Tibial nerve (tissue), 4 donors: ENCODE results near the gene INTS11. TPM values are rescaled to one million over a fixed set of nuclear protein-coding genes. Genes with fewer than 3 reads are reported as not detected.

ENCODE experiments used
- DNase-seq, 2 donors: peaks; one replicate each; pipeline ENCODE4 v3.0.0-alpha.2; 2019; ENCODE audit warnings: low spot score in 2 of 2
- H3K27ac ChIP-seq, 4 donors: fragments of 200-600 bp; sonication (generic) in 3 of 4; one replicate each; pipeline ENCODE4 v1.5.1; 2017 to 2019; ENCODE audit warnings: mild to moderate bottlenecking in 1 of 4
- H3K27me3 ChIP-seq, 2 donors: fragments of 200-600 bp; sonication (generic) in 1 of 2; one replicate each; pipeline versions ENCODE4 v1.5.1 to v1.6.0; 2017 to 2019
- H3K36me3 ChIP-seq, 3 donors: fragments of 200-600 bp; sonication (generic); one replicate each; pipeline ENCODE4 v1.5.1; 2018 to 2019
- H3K4me1 ChIP-seq, 4 donors: fragments of 200-600 bp; sonication (generic) in 3 of 4; one replicate each; pipeline ENCODE4 v1.5.1; 2017 to 2019
- H3K4me3 ChIP-seq, 4 donors: fragments of 200-600 bp; sonication (generic) in 3 of 4; one replicate each; pipeline ENCODE4 v1.5.1; 2017 to 2019; ENCODE audit warnings: mild to moderate bottlenecking in 1 of 4, moderate library complexity in 1 of 4
- H3K9me3 ChIP-seq, 4 donors: fragments of 200-600 bp; sonication (generic) in 3 of 4; one replicate each; pipeline ENCODE4 v1.5.1; 2017 to 2019
- EP300 ChIP-seq, 2 donors: sonication (generic); formaldehyde crosslinking; IDR thresholded peaks; one replicate each; pipeline ENCODE4 v1.6.1; 2017; ENCODE audit warnings: antibody characterized with exemption in 2 of 2, mild to moderate bottlenecking in 1 of 2
- POLR2A ChIP-seq, 2 donors: fragments of 450-650 bp; IDR thresholded peaks; one replicate each; pipeline ENCODE4 v1.6.1; 2017; ENCODE audit warnings: antibody characterized with exemption in 2 of 2, mild to moderate bottlenecking in 2 of 2, moderate library complexity in 2 of 2
- WGBS, 2 donors: methylation state at CpG; one replicate each; pipeline ENCODE4 v1.1.5; 2018; 5-methylcytosine and 5-hydroxymethylcytosine counted together
- total RNA-seq, 4 donors: library from RNA; depleted of rRNA; stranded (reverse); fragments of >200 nt; gene quantifications; one replicate each; pipeline ENCODE4 v1.1.0, GENCODE V29; 2016
- TF ChIP-seq, protein P1 (sequence below), 5 experiments: fragments of 200-600 bp in 3 of 5; fragments of 450-650 bp in 2 of 5; sonication (generic) in 3 of 5; IDR thresholded peaks; one replicate each; pipeline ENCODE4 v1.5.1; 2016 to 2019; ENCODE audit warnings: antibody characterized with exemption in 5 of 5, mild to moderate bottlenecking in 3 of 5, moderate library complexity in 2 of 5

Gene INTS11
- total RNA-seq, 4 donors from 2014 or later = 118 to 241 (median 157) TPM

DNA sequence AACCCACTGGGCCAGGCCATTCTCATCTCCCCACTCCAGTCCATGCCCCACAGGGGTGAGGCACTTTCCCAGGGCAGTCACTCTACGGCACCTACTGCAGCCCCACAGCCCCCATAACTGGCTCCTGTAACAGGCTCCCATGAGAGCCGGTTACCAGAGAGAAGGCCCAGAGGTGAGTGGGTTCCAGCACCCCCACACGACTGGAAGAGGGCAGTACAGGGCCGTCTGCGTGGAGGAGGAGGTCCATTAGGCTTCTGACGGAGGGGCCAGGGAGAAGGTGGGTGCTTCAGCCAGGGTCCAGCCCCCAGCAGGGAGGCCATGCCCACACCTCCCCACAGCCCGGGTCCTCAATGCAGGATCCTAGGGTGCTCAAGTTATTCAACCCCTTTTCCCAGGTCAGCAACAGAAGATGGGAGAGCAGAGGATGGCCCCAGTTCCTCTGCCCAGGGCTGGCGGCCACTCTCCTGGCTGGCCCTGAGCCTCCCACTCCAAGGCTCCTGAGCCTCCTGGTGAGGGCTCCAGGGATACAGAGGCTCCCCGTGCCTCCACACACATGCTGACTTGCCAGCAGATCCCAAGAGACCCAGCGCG is 18.3 kb downstream of the INTS11 start:
- peak overlapping the region; percentile 22 to 94 (median 86) for H3K4me3 ChIP-seq
- no peak for DNase-seq
- peaks cover 8 to 60% (median 47%) of the 10 kb centered on the region in 4 donors for H3K4me1 ChIP-seq

DNA sequence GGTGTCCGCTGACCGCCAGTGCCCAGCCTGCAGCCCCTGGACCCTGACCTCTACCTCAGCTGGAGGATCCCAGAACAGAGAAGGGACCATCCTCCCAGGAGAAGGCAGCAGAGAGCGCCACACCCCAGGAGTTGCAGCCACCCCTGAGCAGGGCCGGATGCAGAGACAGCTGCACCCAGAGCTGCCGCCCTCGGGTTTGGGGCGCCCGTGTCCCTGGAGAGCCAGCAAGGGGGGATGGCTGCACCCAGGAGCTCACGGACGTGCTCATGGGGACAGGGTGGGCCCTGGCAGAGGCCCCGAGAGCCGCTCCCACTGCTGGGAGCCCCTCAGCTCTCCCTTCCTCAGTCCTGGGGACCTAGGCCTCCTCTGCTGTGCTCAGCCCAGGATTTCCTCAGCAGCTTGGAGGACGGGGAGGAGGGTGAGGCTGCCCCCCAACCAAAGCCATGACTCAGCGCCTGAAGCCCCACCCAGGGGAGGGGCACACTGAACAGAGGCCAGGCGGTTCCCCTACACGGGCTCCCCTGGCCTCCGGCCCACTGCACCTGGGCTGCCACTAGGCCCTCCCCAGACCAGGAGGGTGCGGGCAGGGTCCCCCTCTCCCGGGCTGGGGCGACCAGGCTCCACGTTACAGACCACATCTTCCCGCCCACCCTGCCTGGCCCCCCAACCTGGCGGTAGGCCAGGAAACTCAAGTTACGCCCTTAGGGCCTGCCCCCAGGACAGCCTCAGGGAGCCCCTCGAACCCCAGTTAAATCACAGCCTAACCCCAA is 19.0 kb downstream of the INTS11 start:
- Histone ChIP-seq H3K4me1 (peaks cover 8 to 60% (median 47%) of the 10 kb centered on the region in 4 donors), H3K36me3 (peaks cover 0 to 10% (median 0%) of the 10 kb centered on the region in 3 donors), H3K9me3 (no peaks in the 10 kb centered on the region), H3K27me3 (no peaks in the 10 kb centered on the region), H3K4me3 (peak overlapping the region; percentile 20 to 94 (median 56)), H3K27ac (peak overlapping the region; percentile 64 to 84 (median 78))
- TF ChIP-seq POLR2A (IDR thresholded peaks at IDR 0.05) = no peak
- TF ChIP-seq, protein P1, sequence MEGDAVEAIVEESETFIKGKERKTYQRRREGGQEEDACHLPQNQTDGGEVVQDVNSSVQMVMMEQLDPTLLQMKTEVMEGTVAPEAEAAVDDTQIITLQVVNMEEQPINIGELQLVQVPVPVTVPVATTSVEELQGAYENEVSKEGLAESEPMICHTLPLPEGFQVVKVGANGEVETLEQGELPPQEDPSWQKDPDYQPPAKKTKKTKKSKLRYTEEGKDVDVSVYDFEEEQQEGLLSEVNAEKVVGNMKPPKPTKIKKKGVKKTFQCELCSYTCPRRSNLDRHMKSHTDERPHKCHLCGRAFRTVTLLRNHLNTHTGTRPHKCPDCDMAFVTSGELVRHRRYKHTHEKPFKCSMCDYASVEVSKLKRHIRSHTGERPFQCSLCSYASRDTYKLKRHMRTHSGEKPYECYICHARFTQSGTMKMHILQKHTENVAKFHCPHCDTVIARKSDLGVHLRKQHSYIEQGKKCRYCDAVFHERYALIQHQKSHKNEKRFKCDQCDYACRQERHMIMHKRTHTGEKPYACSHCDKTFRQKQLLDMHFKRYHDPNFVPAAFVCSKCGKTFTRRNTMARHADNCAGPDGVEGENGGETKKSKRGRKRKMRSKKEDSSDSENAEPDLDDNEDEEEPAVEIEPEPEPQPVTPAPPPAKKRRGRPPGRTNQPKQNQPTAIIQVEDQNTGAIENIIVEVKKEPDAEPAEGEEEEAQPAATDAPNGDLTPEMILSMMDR (IDR thresholded peaks at IDR 0.05) = no peak
- TF ChIP-seq EP300 (IDR thresholded peaks at IDR 0.05) = no peak
- peak; percentile 57 to 64 for DNase-seq
- 10 to 15% methylated on average over 10 to 19 of the region's 25 CpGs for WGBS, 2 donors

More for the DNA sequence above, 18.3 kb downstream of the INTS11 start:
- 15 to 16% methylated on average over 10 of the region's 11 CpGs for WGBS, 2 donors
- TF ChIP-seq, protein P1 (IDR thresholded peaks at IDR 0.05) = no peak
- no peak for TF ChIP-seq POLR2A (IDR thresholded peaks at IDR 0.05)
- no peak for TF ChIP-seq EP300 (IDR thresholded peaks at IDR 0.05)
- Histone ChIP-seq H3K27ac (peak overlapping the region in 3 of 4 donors; percentile 75 to 84 (median 81)), H3K9me3 (no peaks in the 10 kb centered on the region), H3K36me3 (peaks cover 0 to 17% (median 0%) of the 10 kb centered on the region in 3 donors), H3K27me3 (no peaks in the 10 kb centered on the region)

DNA sequence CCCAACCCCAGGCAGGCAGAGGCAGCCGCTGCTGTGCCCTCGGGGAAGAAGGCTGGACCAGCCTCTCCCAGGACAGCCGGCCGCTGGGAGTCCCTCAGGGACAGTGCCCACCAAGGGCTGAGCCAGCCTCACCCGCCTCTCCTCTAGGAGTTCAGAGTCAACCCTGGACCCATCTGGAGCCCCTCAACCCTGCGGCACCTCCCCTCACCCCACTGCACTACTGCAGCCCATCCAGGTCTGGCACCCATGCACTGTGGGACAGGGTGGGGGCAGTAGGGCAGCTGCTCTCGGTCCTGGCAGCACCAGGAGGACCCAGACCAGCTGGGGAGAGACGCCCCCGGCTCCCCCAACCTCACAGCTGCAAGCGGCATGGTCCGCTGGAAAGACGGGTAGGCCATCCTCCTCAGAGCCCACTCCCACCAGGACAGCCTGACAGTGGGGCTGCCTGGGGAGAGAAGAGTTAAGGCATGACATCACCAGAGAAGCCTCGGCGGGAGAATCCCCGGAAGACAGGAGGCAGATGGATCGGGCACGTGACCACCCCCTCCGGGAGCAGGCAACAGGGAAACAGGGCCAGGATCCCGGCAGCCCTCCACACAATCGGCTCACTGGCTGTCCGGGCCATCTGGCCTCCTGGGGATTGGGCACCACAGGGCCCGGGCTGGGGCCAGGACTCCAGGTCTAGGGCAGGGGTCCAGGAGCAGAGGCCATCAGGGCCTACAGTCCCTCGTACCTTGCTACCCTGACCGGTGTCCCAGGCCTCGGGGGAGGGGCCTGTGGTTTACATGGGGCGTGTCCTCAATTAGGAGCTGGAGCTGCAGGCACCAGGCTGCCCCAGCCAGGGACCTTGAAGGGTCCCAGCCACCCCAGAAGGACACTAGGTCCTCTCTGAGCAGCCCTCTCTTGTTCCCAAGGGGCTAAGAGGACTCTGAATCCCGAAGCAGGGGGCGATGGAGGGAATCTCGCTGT is 19.8 kb downstream of the INTS11 start:
- peak; percentile 62 to 68 for DNase-seq
- peak overlapping the region; percentile 20 to 94 (median 56) for H3K4me3 ChIP-seq
- no peaks in the 10 kb centered on the region for H3K27me3 ChIP-seq
- H3K36me3 ChIP-seq = peaks cover 0 to 9% (median 0%) of the 10 kb centered on the region in 3 donors
- WGBS, 2 donors = 16 to 20% methylated on average over 15 to 27 of the region's 29 CpGs
- H3K9me3 ChIP-seq = no peaks in the 10 kb centered on the region
- TF ChIP-seq, protein P1 (IDR thresholded peaks at IDR 0.05) = no peak
- no peak for TF ChIP-seq POLR2A (IDR thresholded peaks at IDR 0.05)
- TF ChIP-seq EP300 (IDR thresholded peaks at IDR 0.05) = peak in 1 of 2 donors; percentile 48
- peaks cover 8 to 54% (median 43%) of the 10 kb centered on the region in 4 donors for H3K4me1 ChIP-seq
- peak overlapping the region; percentile 64 to 84 (median 78) for H3K27ac ChIP-seq

DNA sequence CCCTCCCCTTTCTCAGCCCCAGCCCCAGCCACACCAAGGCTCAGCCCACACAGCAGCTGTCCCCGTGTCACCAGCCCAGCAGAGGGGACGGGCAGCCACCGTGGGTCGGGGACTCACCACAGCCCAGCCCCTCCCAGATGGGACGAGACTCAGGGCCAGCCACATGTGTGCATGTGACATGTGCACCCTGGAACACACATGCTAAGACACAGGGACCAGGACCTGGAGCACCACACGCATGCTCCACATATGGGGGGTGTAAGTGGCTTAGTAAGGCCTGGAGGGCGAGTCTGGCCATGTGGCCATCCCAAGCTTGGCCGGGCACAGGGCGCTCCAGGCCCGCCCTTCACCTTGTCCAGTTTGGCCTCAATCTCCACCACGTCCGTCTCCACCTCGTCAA is 20.7 kb downstream of the INTS11 start:
- WGBS, 2 donors = 64% methylated on average over 13 of the region's 13 CpGs; no CpG with 5 or more reads in 1 of the 2 donors
- no peak for DNase-seq
- peak overlapping the region in 3 of 4 donors; percentile 75 to 84 (median 81) for H3K27ac ChIP-seq
- H3K36me3 ChIP-seq = peaks cover 0 to 16% (median 0%) of the 10 kb centered on the region in 3 donors
- no peaks in the 10 kb centered on the region for H3K9me3 ChIP-seq
- no peak overlapping the region for H3K4me3 ChIP-seq
- peaks cover 8 to 48% (median 35%) of the 10 kb centered on the region in 4 donors for H3K4me1 ChIP-seq
- TF ChIP-seq, protein P1 (IDR thresholded peaks at IDR 0.05) = no peak
- TF ChIP-seq POLR2A (IDR thresholded peaks at IDR 0.05) = no peak
- TF ChIP-seq EP300 (IDR thresholded peaks at IDR 0.05) = no peak
- H3K27me3 ChIP-seq = no peaks in the 10 kb centered on the region
